Neural cell (in vitro differentiated cells): Measurements from ENCODE around the gene SKIDA1. TPM values are rescaled to one million over a fixed set of nuclear protein-coding genes. Genes with fewer than 3 reads are reported as not detected.

ENCODE experiments used
- H2AFZ ChIP-seq: fragments of 200-600, 300-800 bp; sonication (generic), shearing (Covaris generic); 2 replicates; pipeline ENCODE4 v1.6.0; 2014; ENCODE audit warnings: low read depth, mild to moderate bottlenecking, antibody characterized with exemption, low read length, moderate library complexity
- H3F3A ChIP-seq: fragments of 200-600 bp; shearing (Covaris generic); 2 replicates; pipeline ENCODE4 v1.6.1; 2016; ENCODE audit warnings: mild to moderate bottlenecking, moderate library complexity, mixed read lengths, antibody characterized with exemption, low read length; ENCODE audit not compliant: insufficient read depth, poor library complexity, severe bottlenecking
- H3K27ac ChIP-seq: fragments of 200-600, 300-800 bp; sonication (generic), shearing (Covaris generic); 2 replicates; pipeline ENCODE4 v1.5.1; 2014; ENCODE audit warnings: mild to moderate bottlenecking, low read length, moderate library complexity
- H3K27me3 ChIP-seq: fragments of 300-800, 200-600 bp; sonication (generic), shearing (Covaris generic); 2 replicates; pipeline ENCODE4 v1.6.0; 2014; ENCODE audit warnings: mild to moderate bottlenecking, low read depth, low read length, moderate library complexity; ENCODE audit not compliant: insufficient read depth
- H3K36me3 ChIP-seq: fragments of 300-800, 200-600 bp; sonication (generic), shearing (Covaris generic); 2 replicates; pipeline ENCODE4 v1.5.1; 2014; ENCODE audit warnings: mild to moderate bottlenecking, antibody characterized with exemption, low read length, moderate library complexity; ENCODE audit not compliant: insufficient read depth
- H3K4me2 ChIP-seq: fragments of 300-800, 200-600 bp; sonication (generic), shearing (Covaris generic); 2 replicates; pipeline ENCODE4 v1.6.0; 2014; ENCODE audit warnings: mild to moderate bottlenecking, low read length
- H3K4me3 ChIP-seq: fragments of 300-800, 200-600 bp; sonication (generic), shearing (Covaris generic); 2 replicates; pipeline ENCODE4 v1.5.1; 2014; ENCODE audit warnings: mild to moderate bottlenecking, low read length, moderate library complexity
- H3K79me2 ChIP-seq: fragments of 200-600 bp; shearing (Covaris generic); replicated peaks from 2 replicates; pipeline ENCODE4 v1.6.0; 2014; ENCODE audit warnings: mild to moderate bottlenecking, low read length, moderate library complexity; ENCODE audit not compliant: insufficient read depth
- H3K9ac ChIP-seq: fragments of 300-800, 200-600 bp; sonication (generic), shearing (Covaris generic); 2 replicates; pipeline ENCODE4 v1.6.1; 2016; ENCODE audit warnings: mild to moderate bottlenecking, low read length, mixed read lengths
- H3K9me2 ChIP-seq: fragments of 200-600 bp; shearing (Covaris generic); 2 replicates; pipeline ENCODE4 v1.6.1; 2016; ENCODE audit warnings: mild to moderate bottlenecking, low read length, mixed read lengths; ENCODE audit not compliant: insufficient read depth
- H3K9me3 ChIP-seq: fragments of 200-600, 300-800 bp; sonication (generic), shearing (Covaris generic); 2 replicates; pipeline ENCODE4 v1.6.1; 2016; ENCODE audit warnings: mild to moderate bottlenecking, mixed run types, low read length, moderate library complexity, mixed read lengths
- H4K20me1 ChIP-seq: fragments of 200-600 bp; shearing (Covaris generic); 2 replicates; pipeline ENCODE4 v1.6.1; 2016; ENCODE audit warnings: mild to moderate bottlenecking, mixed run types; ENCODE audit not compliant: insufficient read depth
- EP300 ChIP-seq: fragments of 450-650 bp; conservative IDR thresholded peaks from 2 replicates; pipeline ENCODE4 v1.6.1; 2014; ENCODE audit warnings: antibody characterized with exemption, mild to moderate bottlenecking, moderate library complexity; ENCODE audit not compliant: poor library complexity, severe bottlenecking
- EZH2 ChIP-seq: fragments of 200-600, 300-800 bp; shearing (Covaris generic), sonication (generic); IDR thresholded peaks from 2 replicates; pipeline ENCODE4 v1.6.1; 2014; ENCODE audit warnings: antibody characterized with exemption, low read length, borderline replicate concordance, mild to moderate bottlenecking; ENCODE audit not compliant: insufficient read depth, poor library complexity, severe bottlenecking
- MXI1 ChIP-seq: fragments of 450-650 bp; conservative IDR thresholded peaks from 2 replicates; pipeline ENCODE4 v1.6.1; 2014; ENCODE audit warnings: antibody characterized with exemption, mild to moderate bottlenecking; ENCODE audit not compliant: poor library complexity, severe bottlenecking
- POLR2AphosphoS5 ChIP-seq: IDR thresholded peaks from 2 replicates; pipeline ENCODE4 v1.6.1; 2012
- RAD21 ChIP-seq: fragments of 450-650 bp; conservative IDR thresholded peaks from 2 replicates; pipeline ENCODE4 v1.6.1; 2014; ENCODE audit warnings: antibody characterized with exemption, mild to moderate bottlenecking, moderate library complexity
- REST ChIP-seq: IDR thresholded peaks from 2 replicates; pipeline ENCODE4 v1.6.1; 2012; ENCODE audit warnings: borderline replicate concordance
- SMC3 ChIP-seq: fragments of 450-650 bp; conservative IDR thresholded peaks from 2 replicates; pipeline ENCODE4 v1.6.1; 2014; ENCODE audit warnings: antibody characterized with exemption, mild to moderate bottlenecking, moderate library complexity; ENCODE audit not compliant: poor library complexity
- TAF1 ChIP-seq: IDR thresholded peaks from 2 replicates; pipeline ENCODE4 v1.6.1; 2012; ENCODE audit warnings: low read depth
- polyA plus RNA-seq: library from polyadenylated mRNA; depleted of rRNA; stranded (reverse); fragments of >200 nt; gene quantifications from 2 replicates; pipeline ENCODE4 v1.2.3, GENCODE V29; 2014
- TF ChIP-seq, protein P1 (sequence below): fragments of 450-650 bp; IDR thresholded peaks from 2 replicates; pipeline ENCODE4 v1.5.1; 2014; ENCODE audit warnings: antibody characterized with exemption, mild to moderate bottlenecking, moderate library complexity; ENCODE audit not compliant: poor library complexity, severe bottlenecking

Gene SKIDA1
- polyA plus RNA-seq, 1 donor from 2014 or later, result 3.7 TPM

DNA sequence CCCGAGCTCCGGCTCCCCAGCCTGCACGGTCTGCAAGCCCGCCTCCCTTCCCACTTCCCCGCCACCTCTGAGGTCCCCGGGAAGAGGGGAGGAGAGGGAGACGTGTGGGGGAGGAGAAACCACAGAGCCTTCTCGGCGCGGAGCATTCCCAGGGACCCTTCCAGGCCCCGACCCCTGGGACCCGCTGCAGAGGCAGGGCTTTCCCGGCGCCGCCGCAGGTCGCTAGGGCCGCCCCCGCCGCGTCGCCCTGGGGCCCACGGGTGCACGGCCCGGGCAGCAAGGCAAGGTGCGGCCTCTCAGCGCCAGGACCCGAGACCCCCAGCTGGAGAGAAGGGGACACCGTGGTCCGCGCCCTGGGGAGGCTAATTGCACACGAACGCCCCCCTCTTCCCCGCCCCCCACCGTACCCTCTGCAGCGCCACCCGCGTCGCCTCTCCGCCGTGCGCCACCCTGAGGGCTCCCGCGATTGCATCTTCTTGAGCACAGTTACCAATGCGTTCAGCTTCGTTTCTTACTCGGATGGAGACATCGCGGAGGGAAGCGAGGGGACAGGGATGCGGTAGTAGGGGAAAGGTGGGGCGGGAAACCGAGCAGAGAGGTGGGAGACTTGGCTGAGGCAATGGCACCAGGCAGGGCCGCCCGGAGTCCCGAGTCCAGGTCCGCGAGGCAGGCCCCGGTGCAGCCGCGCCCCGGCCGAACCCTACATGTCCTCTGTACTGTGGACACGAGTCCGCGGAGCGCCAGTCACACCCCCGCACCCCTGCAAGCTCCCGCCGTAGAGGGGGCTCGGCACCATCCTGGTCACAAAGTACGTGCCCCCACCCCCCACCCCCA is 28.9 kb downstream of the SKIDA1 start:
- H3K9ac ChIP-seq, result peak overlapping the region; percentile 99
- no peaks in the 10 kb centered on the region for H3F3A ChIP-seq
- peak overlapping the region; percentile 82 for H2AFZ ChIP-seq
- H4K20me1 ChIP-seq, result no peaks in the 10 kb centered on the region
- no peaks in the 10 kb centered on the region for H3K9me3 ChIP-seq
- peak overlapping the region; percentile 98 for H3K27ac ChIP-seq
- peaks cover 54% of the 10 kb centered on the region for H3K79me2 ChIP-seq
- no peaks in the 10 kb centered on the region for H3K9me2 ChIP-seq
- no peaks in the 10 kb centered on the region for H3K36me3 ChIP-seq
- H3K4me2 ChIP-seq, result peak overlapping the region; percentile 87
- H3K4me3 ChIP-seq, result peak overlapping the region; percentile 91
- TF ChIP-seq MXI1, result no peak
- no peak for TF ChIP-seq TAF1
- TF ChIP-seq, protein P1, sequence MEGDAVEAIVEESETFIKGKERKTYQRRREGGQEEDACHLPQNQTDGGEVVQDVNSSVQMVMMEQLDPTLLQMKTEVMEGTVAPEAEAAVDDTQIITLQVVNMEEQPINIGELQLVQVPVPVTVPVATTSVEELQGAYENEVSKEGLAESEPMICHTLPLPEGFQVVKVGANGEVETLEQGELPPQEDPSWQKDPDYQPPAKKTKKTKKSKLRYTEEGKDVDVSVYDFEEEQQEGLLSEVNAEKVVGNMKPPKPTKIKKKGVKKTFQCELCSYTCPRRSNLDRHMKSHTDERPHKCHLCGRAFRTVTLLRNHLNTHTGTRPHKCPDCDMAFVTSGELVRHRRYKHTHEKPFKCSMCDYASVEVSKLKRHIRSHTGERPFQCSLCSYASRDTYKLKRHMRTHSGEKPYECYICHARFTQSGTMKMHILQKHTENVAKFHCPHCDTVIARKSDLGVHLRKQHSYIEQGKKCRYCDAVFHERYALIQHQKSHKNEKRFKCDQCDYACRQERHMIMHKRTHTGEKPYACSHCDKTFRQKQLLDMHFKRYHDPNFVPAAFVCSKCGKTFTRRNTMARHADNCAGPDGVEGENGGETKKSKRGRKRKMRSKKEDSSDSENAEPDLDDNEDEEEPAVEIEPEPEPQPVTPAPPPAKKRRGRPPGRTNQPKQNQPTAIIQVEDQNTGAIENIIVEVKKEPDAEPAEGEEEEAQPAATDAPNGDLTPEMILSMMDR, result peak; percentile 63
- TF ChIP-seq SMC3, result peak; percentile 59
- TF ChIP-seq RAD21, result no peak
- no peak for TF ChIP-seq EP300
- TF ChIP-seq POLR2AphosphoS5, result peak; percentile 78
- TF ChIP-seq REST, result peak; percentile 71
- no peak for TF ChIP-seq EZH2
- peaks cover 36% of the 10 kb centered on the region for H3K27me3 ChIP-seq

- H4K20me1 ChIP-seq, result no peaks in the 10 kb centered on the region
- H3K36me3 ChIP-seq, result no peaks in the 10 kb centered on the region
- H3K4me2 ChIP-seq, result peak overlapping the region; percentile 87
- H3K27me3 ChIP-seq, result peaks cover 30% of the 10 kb centered on the region
- H3F3A ChIP-seq, result no peaks in the 10 kb centered on the region
- H3K9me2 ChIP-seq, result no peaks in the 10 kb centered on the region
- peak overlapping the region; percentile 99 for H3K9ac ChIP-seq
- H3K4me3 ChIP-seq, result peak overlapping the region; percentile 91
- peaks cover 49% of the 10 kb centered on the region for H3K79me2 ChIP-seq
- no peaks in the 10 kb centered on the region for H3K9me3 ChIP-seq
- peak; percentile 92 for TF ChIP-seq SMC3
- TF ChIP-seq REST, result peak; percentile 89
- no peak for TF ChIP-seq EZH2
- peak; percentile 98 for TF ChIP-seq RAD21
- TF ChIP-seq TAF1, result peak; percentile 83
- peak; percentile 71 for TF ChIP-seq MXI1
- TF ChIP-seq, protein P1, result peak; percentile 99
- peak; percentile 91 for TF ChIP-seq POLR2AphosphoS5
- peak; percentile 75 for TF ChIP-seq EP300
- H3K27ac ChIP-seq, result peak overlapping the region; percentile 98
- peak overlapping the region; percentile 82 for H2AFZ ChIP-seq
Measured at GRCh38 chr10:21495752-21496342, 29.6 kb downstream of the SKIDA1 start.
